ENCODE data around the gene INCENP. TPM values are rescaled to one million over a fixed set of nuclear protein-coding genes. Genes with fewer than 3 reads are reported as not detected.

Gene INCENP
- polyA plus RNA-seq, 1 donor (not counting 4 experiments of a cell fraction or from before 2014, with no cell fraction given): 12.7 TPM

GRCh38 chr11:62127426-62127825 is 3.6 kb downstream of the INCENP start:
- no peaks in the 10 kb centered on the region for H3K9me3 ChIP-seq (ENCODE audit: control insufficient read depth, low read depth, low read length)
- DNase-seq (ENCODE audit: low read depth, low spot score) (no peak), FAIRE-seq (no peak)
- peaks cover 3% of the 10 kb centered on the region for H3K9me1 ChIP-seq (ENCODE audit: control insufficient read depth, extremely low read depth, insufficient read depth, low read length)
- H3K27me3 ChIP-seq (ENCODE audit: control insufficient read depth, extremely low read depth, insufficient read depth, low read length): no peaks in the 10 kb centered on the region
- H3K79me2 ChIP-seq (ENCODE audit: control insufficient read depth, insufficient read depth, low read length): peaks cover 85% of the 10 kb centered on the region
- no peak overlapping the region for H3K4me3 ChIP-seq (ENCODE audit: control insufficient read depth in 2 of 3, extremely low read depth in 1 of 3, insufficient read depth in 2 of 3, low read depth in 1 of 3, low read length in 3 of 3)
- peaks cover 28% of the 10 kb centered on the region for H3K4me1 ChIP-seq (ENCODE audit: control insufficient read depth, extremely low read depth, insufficient read depth, low read length)
- H3K9ac ChIP-seq (ENCODE audit: control insufficient read depth, extremely low read depth, insufficient read depth, low read length): no peak overlapping the region
- peaks cover 12 to 30% of the 10 kb centered on the region in 2 experiments for H3K36me3 ChIP-seq (ENCODE audit: control insufficient read depth in 2 of 2, extremely low read depth in 1 of 2, insufficient read depth in 2 of 2, low read length in 2 of 2)
- no peak overlapping the region for H3K4me2 ChIP-seq (ENCODE audit: control insufficient read depth, extremely low read depth, insufficient read depth, low read depth, low read length)
- dilution Hi-C loops (cut with MboI; ENCODE audit: extremely low pct_ligation_motif_present, low sequenced_read_pairs): no loop called here
- TF ChIP-seq EZH2 (IDR thresholded peaks at IDR 0.05; ENCODE audit: low read length) (no peak), CTCF (optimal IDR thresholded peaks at IDR 0.05 in 1 of 3, IDR thresholded peaks at IDR 0.05 in 1 of 3, conservative IDR thresholded peaks at IDR 0.05 in 1 of 3; ENCODE audit: extremely low read depth in 1 of 3, insufficient read depth in 2 of 3, low read length in 3 of 3) (no peak)
- H3K27ac ChIP-seq (ENCODE audit: control insufficient read depth, insufficient read depth, low read length): no peak overlapping the region
- no peak overlapping the region for H2AFZ ChIP-seq (ENCODE audit: control insufficient read depth, low read length)
- H4K20me1 ChIP-seq (ENCODE audit: control insufficient read depth, extremely low read depth, insufficient read depth, low read length): peaks cover 5% of the 10 kb centered on the region

GRCh38 chr11:62127941-62128770 is 4.3 kb downstream of the INCENP start:
- H3K4me2 ChIP-seq (ENCODE audit: control insufficient read depth, extremely low read depth, insufficient read depth, low read depth, low read length): no peak overlapping the region
- H3K4me1 ChIP-seq (ENCODE audit: control insufficient read depth, extremely low read depth, insufficient read depth, low read length): peaks cover 28% of the 10 kb centered on the region
- dilution Hi-C loops (cut with MboI; ENCODE audit: extremely low pct_ligation_motif_present, low sequenced_read_pairs): no loop called here
- peaks cover 5% of the 10 kb centered on the region for H4K20me1 ChIP-seq (ENCODE audit: control insufficient read depth, extremely low read depth, insufficient read depth, low read length)
- DNase-seq (ENCODE audit: low read depth, low spot score) (no peak), FAIRE-seq (no peak)
- no peaks in the 10 kb centered on the region for H3K27me3 ChIP-seq (ENCODE audit: control insufficient read depth, extremely low read depth, insufficient read depth, low read length)
- no peaks in the 10 kb centered on the region for H3K9me3 ChIP-seq (ENCODE audit: control insufficient read depth, low read depth, low read length)
- H3K9me1 ChIP-seq (ENCODE audit: control insufficient read depth, extremely low read depth, insufficient read depth, low read length): peaks cover 3% of the 10 kb centered on the region
- H3K27ac ChIP-seq (ENCODE audit: control insufficient read depth, insufficient read depth, low read length): no peak overlapping the region
- H3K9ac ChIP-seq (ENCODE audit: control insufficient read depth, extremely low read depth, insufficient read depth, low read length): no peak overlapping the region
- H2AFZ ChIP-seq (ENCODE audit: control insufficient read depth, low read length): no peak overlapping the region
- H3K4me3 ChIP-seq (ENCODE audit: control insufficient read depth in 2 of 3, extremely low read depth in 1 of 3, insufficient read depth in 2 of 3, low read depth in 1 of 3, low read length in 3 of 3): no peak overlapping the region
- TF ChIP-seq EZH2 (IDR thresholded peaks at IDR 0.05; ENCODE audit: low read length) (no peak), CTCF (optimal IDR thresholded peaks at IDR 0.05 in 1 of 3, IDR thresholded peaks at IDR 0.05 in 1 of 3, conservative IDR thresholded peaks at IDR 0.05 in 1 of 3; ENCODE audit: extremely low read depth in 1 of 3, insufficient read depth in 2 of 3, low read length in 3 of 3) (no peak)
- H3K79me2 ChIP-seq (ENCODE audit: control insufficient read depth, insufficient read depth, low read length): peaks cover 92% of the 10 kb centered on the region
- H3K36me3 ChIP-seq (ENCODE audit: control insufficient read depth in 2 of 2, extremely low read depth in 1 of 2, insufficient read depth in 2 of 2, low read length in 2 of 2): peaks cover 12 to 34% of the 10 kb centered on the region in 2 experiments

All from keratinocyte (primary cell).